Measurements from ENCODE around the gene HMGN1.

DNA sequence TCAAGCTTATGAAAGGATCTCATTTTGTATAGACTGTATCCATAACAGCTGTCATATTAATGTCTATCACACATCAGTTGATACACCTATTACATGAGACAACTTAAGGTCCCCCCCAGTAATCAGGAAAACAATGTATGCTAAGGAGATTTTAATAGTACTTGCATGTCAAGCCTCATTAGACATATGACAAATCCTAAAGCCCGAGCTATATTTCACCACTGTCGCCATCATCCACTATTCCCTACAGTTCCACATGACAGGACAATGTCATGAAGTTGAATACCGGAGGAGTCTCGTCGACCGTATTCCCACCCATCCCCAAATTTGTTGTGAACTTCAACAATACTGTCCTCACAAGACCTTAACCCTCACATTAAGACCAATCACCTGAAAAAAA is 3.4 kb downstream of the HMGN1 start:
- TF ChIP-seq, protein P1, sequence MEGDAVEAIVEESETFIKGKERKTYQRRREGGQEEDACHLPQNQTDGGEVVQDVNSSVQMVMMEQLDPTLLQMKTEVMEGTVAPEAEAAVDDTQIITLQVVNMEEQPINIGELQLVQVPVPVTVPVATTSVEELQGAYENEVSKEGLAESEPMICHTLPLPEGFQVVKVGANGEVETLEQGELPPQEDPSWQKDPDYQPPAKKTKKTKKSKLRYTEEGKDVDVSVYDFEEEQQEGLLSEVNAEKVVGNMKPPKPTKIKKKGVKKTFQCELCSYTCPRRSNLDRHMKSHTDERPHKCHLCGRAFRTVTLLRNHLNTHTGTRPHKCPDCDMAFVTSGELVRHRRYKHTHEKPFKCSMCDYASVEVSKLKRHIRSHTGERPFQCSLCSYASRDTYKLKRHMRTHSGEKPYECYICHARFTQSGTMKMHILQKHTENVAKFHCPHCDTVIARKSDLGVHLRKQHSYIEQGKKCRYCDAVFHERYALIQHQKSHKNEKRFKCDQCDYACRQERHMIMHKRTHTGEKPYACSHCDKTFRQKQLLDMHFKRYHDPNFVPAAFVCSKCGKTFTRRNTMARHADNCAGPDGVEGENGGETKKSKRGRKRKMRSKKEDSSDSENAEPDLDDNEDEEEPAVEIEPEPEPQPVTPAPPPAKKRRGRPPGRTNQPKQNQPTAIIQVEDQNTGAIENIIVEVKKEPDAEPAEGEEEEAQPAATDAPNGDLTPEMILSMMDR (IDR thresholded peaks at IDR 0.05; ENCODE audit: low read depth, low read length, missing input control): no peak
- TF ChIP-seq, protein P2, sequence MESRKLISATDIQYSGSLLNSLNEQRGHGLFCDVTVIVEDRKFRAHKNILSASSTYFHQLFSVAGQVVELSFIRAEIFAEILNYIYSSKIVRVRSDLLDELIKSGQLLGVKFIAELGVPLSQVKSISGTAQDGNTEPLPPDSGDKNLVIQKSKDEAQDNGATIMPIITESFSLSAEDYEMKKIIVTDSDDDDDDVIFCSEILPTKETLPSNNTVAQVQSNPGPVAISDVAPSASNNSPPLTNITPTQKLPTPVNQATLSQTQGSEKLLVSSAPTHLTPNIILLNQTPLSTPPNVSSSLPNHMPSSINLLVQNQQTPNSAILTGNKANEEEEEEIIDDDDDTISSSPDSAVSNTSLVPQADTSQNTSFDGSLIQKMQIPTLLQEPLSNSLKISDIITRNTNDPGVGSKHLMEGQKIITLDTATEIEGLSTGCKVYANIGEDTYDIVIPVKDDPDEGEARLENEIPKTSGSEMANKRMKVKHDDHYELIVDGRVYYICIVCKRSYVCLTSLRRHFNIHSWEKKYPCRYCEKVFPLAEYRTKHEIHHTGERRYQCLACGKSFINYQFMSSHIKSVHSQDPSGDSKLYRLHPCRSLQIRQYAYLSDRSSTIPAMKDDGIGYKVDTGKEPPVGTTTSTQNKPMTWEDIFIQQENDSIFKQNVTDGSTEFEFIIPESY (IDR thresholded peaks at IDR 0.05): no peak
- TF ChIP-seq SP1 (IDR thresholded peaks at IDR 0.05) (no peak), TAF1 (conservative IDR thresholded peaks at IDR 0.05) (no peak), RAD21 (IDR thresholded peaks at IDR 0.05) (no peak), YY1 (IDR thresholded peaks at IDR 0.05) (no peak), EGR1 (IDR thresholded peaks at IDR 0.05; ENCODE audit: low read depth in 2 of 2) (no peak), JUND (IDR thresholded peaks at IDR 0.05) (no peak), RXRA (IDR thresholded peaks at IDR 0.05) (no peak), GABPA (IDR thresholded peaks at IDR 0.05 in 1 of 2, conservative IDR thresholded peaks at IDR 0.05 in 1 of 2) (no peak)
- TF ChIP-seq, protein P3, sequence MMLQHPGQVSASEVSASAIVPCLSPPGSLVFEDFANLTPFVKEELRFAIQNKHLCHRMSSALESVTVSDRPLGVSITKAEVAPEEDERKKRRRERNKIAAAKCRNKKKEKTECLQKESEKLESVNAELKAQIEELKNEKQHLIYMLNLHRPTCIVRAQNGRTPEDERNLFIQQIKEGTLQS (IDR thresholded peaks at IDR 0.05): no peak
- TF ChIP-seq, protein P4, sequence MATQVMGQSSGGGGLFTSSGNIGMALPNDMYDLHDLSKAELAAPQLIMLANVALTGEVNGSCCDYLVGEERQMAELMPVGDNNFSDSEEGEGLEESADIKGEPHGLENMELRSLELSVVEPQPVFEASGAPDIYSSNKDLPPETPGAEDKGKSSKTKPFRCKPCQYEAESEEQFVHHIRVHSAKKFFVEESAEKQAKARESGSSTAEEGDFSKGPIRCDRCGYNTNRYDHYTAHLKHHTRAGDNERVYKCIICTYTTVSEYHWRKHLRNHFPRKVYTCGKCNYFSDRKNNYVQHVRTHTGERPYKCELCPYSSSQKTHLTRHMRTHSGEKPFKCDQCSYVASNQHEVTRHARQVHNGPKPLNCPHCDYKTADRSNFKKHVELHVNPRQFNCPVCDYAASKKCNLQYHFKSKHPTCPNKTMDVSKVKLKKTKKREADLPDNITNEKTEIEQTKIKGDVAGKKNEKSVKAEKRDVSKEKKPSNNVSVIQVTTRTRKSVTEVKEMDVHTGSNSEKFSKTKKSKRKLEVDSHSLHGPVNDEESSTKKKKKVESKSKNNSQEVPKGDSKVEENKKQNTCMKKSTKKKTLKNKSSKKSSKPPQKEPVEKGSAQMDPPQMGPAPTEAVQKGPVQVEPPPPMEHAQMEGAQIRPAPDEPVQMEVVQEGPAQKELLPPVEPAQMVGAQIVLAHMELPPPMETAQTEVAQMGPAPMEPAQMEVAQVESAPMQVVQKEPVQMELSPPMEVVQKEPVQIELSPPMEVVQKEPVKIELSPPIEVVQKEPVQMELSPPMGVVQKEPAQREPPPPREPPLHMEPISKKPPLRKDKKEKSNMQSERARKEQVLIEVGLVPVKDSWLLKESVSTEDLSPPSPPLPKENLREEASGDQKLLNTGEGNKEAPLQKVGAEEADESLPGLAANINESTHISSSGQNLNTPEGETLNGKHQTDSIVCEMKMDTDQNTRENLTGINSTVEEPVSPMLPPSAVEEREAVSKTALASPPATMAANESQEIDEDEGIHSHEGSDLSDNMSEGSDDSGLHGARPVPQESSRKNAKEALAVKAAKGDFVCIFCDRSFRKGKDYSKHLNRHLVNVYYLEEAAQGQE (IDR thresholded peaks at IDR 0.05): no peak
- TF ChIP-seq, protein P5, sequence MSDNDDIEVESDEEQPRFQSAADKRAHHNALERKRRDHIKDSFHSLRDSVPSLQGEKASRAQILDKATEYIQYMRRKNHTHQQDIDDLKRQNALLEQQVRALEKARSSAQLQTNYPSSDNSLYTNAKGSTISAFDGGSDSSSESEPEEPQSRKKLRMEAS (IDR thresholded peaks at IDR 0.05): no peak

All from liver (tissue), 3 donors.